Endothelial cell of umbilical vein (primary cell): ENCODE results near the gene EPB42. TPM values are rescaled to one million over a fixed set of nuclear protein-coding genes. Genes with fewer than 3 reads are reported as not detected.
"Not testable (repeated sequence)": the region's sequence is repeated elsewhere in the genome, so short reads cannot be mapped to it uniquely, and the experiment has no call there.

Source experiments
- BruUV-seq: library from RNA; stranded (reverse); fragments of 400-500 nt; replicated peaks from 2 replicates; lab custom pipeline; 2021; lab: Mats Ljungman, UMichigan
- CTCF ChIA-PET: fragments of 300-600, 350-600 bp; sonication (Branson Sonifier 250); formaldehyde crosslinking; loops from one replicate; lab custom pipeline; 2021; ENCODE audit warnings: antibody characterized with exemption, inconsistent platforms; lab: Charles Lee
- POLR2A ChIA-PET: fragments of 300-600, 350-600 bp; sonication (Branson Sonifier 250); formaldehyde crosslinking; loops from one replicate; lab custom pipeline; 2021; ENCODE audit warnings: antibody characterized with exemption, inconsistent platforms; lab: Charles Lee
- DNase-seq: peaks from one replicate; pipeline ENCODE4 v3.0.0-alpha.2; 2011; ENCODE audit warnings: low read depth, low spot score
- FAIRE-seq: peaks from 2 replicates; lab custom pipeline; 2011; peaks lifted over from hg19 to GRCh38; lab: Jason Lieb, UNC
- H2AFZ ChIP-seq: 2 replicates; pipeline ENCODE4 v1.6.0; 2012; ENCODE audit warnings: low read depth, low read length, control low read depth, inconsistent platforms
- H3K27ac ChIP-seq: 2 replicates; pipeline ENCODE4 v1.5.1; 2011; ENCODE audit warnings: low read depth, mild to moderate bottlenecking, control low read depth, low read length, moderate library complexity; ENCODE audit not compliant: insufficient read depth
- H3K27me3 ChIP-seq, 2 experiments: 2 replicates each; pipeline versions ENCODE4 v1.6.0 to v1.6.1; 2011; ENCODE audit warnings: low read length in 2 of 2, mixed read lengths in 1 of 2; ENCODE audit not compliant: control insufficient read depth in 2 of 2, insufficient read depth in 2 of 2
- H3K36me3 ChIP-seq, 2 experiments: 2 replicates in 1 of 2; 3 replicates in 1 of 2; pipeline ENCODE4 v1.5.1; 2011; ENCODE audit warnings: low read length in 2 of 2, mild to moderate bottlenecking in 1 of 2, moderate library complexity in 1 of 2; ENCODE audit not compliant: control insufficient read depth in 2 of 2, insufficient read depth in 2 of 2; ENCODE audit errors: extremely low read depth in 1 of 2
- H3K4me1 ChIP-seq: 3 replicates; pipeline ENCODE4 v1.5.1; 2011; ENCODE audit warnings: mild to moderate bottlenecking, low read length; ENCODE audit not compliant: control insufficient read depth, insufficient read depth; ENCODE audit errors: extremely low read depth
- H3K4me2 ChIP-seq: 2 replicates; pipeline ENCODE4 v1.6.1; 2011; ENCODE audit warnings: low read length, control low read depth, mixed read lengths; ENCODE audit not compliant: insufficient read depth
- H3K4me3 ChIP-seq, 3 experiments: fragments of 200-600 bp in 1 of 3; sonication (generic), shearing (Covaris generic) in 1 of 3; replicated peaks in 1 of 3; 2 replicates each; pipeline ENCODE4 v1.5.1; 2011 to 2016; ENCODE audit warnings: control low read depth in 3 of 3, low read length in 3 of 3, mild to moderate bottlenecking in 2 of 3, inconsistent platforms in 1 of 3, low read depth in 1 of 3, moderate library complexity in 1 of 3; ENCODE audit not compliant: insufficient read depth in 1 of 3
- H3K79me2 ChIP-seq: 2 replicates; pipeline ENCODE4 v1.6.0; 2012; ENCODE audit warnings: low read length, inconsistent platforms; ENCODE audit not compliant: control insufficient read depth, insufficient read depth
- H3K9ac ChIP-seq: replicated peaks from 2 replicates; pipeline ENCODE3; 2011; ENCODE audit warnings: low read length, control low read depth; ENCODE audit not compliant: insufficient read depth; ENCODE audit errors: extremely low read depth
- H3K9me1 ChIP-seq: replicated peaks from 3 replicates; pipeline ENCODE4 v1.6.0; 2011; ENCODE audit warnings: mild to moderate bottlenecking, low read length; ENCODE audit not compliant: control insufficient read depth, insufficient read depth; ENCODE audit errors: extremely low read depth
- H3K9me3 ChIP-seq: replicated peaks from 2 replicates; pipeline ENCODE4 v1.5.1; 2012; ENCODE audit warnings: low read length, inconsistent platforms; ENCODE audit not compliant: control insufficient read depth, insufficient read depth
- H4K20me1 ChIP-seq: replicated peaks from 2 replicates; pipeline ENCODE3; 2011; ENCODE audit warnings: mild to moderate bottlenecking, low read length; ENCODE audit not compliant: control insufficient read depth, insufficient read depth; ENCODE audit errors: extremely low read depth
- EZH2 ChIP-seq: IDR thresholded peaks from 2 replicates; pipeline ENCODE4 v1.6.1; 2012; ENCODE audit warnings: borderline replicate concordance, low read depth, mild to moderate bottlenecking, moderate library complexity, low read length, inconsistent platforms; ENCODE audit not compliant: severe bottlenecking
- FOS ChIP-seq: IDR thresholded peaks from 2 replicates; pipeline ENCODE4 v1.6.1; 2011; ENCODE audit warnings: mild to moderate bottlenecking, low read length, moderate library complexity, borderline replicate concordance; ENCODE audit not compliant: insufficient read depth
- GATA2 ChIP-seq: IDR thresholded peaks from 2 replicates; pipeline ENCODE4 v1.7.0; 2011; ENCODE audit warnings: low read depth, mild to moderate bottlenecking, moderate library complexity, mixed read lengths, low read length; ENCODE audit not compliant: insufficient read length, insufficient read depth
- JUN ChIP-seq: IDR thresholded peaks from 2 replicates; pipeline ENCODE4 v1.6.1; 2011; ENCODE audit warnings: borderline replicate concordance, low read depth; ENCODE audit not compliant: insufficient read length, insufficient read depth
- MYC ChIP-seq: IDR thresholded peaks from one replicate; pipeline ENCODE4 v1.6.1; 2011; ENCODE audit warnings: mild to moderate bottlenecking, low read depth, low read length
- POLR2A ChIP-seq: IDR thresholded peaks from 2 replicates; pipeline ENCODE4 v1.6.1; 2012; ENCODE audit warnings: low read depth, mild to moderate bottlenecking, control low read depth, low read length
- POLR2AphosphoS5 ChIP-seq: IDR thresholded peaks from 2 replicates; pipeline ENCODE4 v1.6.1; 2012; ENCODE audit warnings: low read depth, mild to moderate bottlenecking, control low read depth, low read length, moderate library complexity; ENCODE audit not compliant: insufficient read depth
- dilution Hi-C: fragments of 300-500 bp; cut with MboI; formaldehyde crosslinking; loops from one replicate; pipeline ENCODE4 v1.15.0; 2019; ENCODE audit warnings: low sequenced_read_pairs; ENCODE audit not compliant: extremely low pct_ligation_motif_present
- intact Hi-C: fragments of 100-400 bp; cut with micrococcal nuclease; formaldehyde crosslinking; loops from one replicate; pipeline ENCODE4 v1.10.0; 2022
- polyA plus RNA-seq, 4 experiments: library from polyadenylated mRNA; depleted of rRNA in 3 of 4; stranded (reverse) in 3 of 4; unstranded in 1 of 4; fragments of >200 nt; gene quantifications; 2 replicates each; pipeline versions ENCODE4 v1.2.1 to v1.2.3, GENCODE V29; 2011 to 2012; ENCODE audit warnings: missing spikeins in 1 of 4
- total RNA-seq: library from RNA; stranded (reverse); gene quantifications from 2 replicates; pipeline ENCODE4 v1.2.3, GENCODE V29; 2021
- TF ChIP-seq, protein P1 (sequence below), 2 donors: IDR thresholded peaks; 1 replicate in 1 of 2; 2 replicates in 1 of 2; pipeline ENCODE4 v1.5.1; 2011; ENCODE audit warnings: low read length in 2 of 2, mild to moderate bottlenecking in 2 of 2, moderate library complexity in 2 of 2, control low read depth in 1 of 2, inconsistent platforms in 1 of 2, low read depth in 1 of 2; ENCODE audit not compliant: insufficient read depth in 1 of 2; ENCODE audit errors: extremely low read depth in 1 of 2
- TF ChIP-seq, protein P2 (sequence below): IDR thresholded peaks from 2 replicates; pipeline ENCODE4 v1.6.1; 2011; ENCODE audit not compliant: insufficient read depth, insufficient read length

The EPB42 gene
- total and polyA plus RNA-seq, 2 donors (not counting 3 experiments of a cell fraction or from before 2014, with no cell fraction given) = not detected

DNA sequence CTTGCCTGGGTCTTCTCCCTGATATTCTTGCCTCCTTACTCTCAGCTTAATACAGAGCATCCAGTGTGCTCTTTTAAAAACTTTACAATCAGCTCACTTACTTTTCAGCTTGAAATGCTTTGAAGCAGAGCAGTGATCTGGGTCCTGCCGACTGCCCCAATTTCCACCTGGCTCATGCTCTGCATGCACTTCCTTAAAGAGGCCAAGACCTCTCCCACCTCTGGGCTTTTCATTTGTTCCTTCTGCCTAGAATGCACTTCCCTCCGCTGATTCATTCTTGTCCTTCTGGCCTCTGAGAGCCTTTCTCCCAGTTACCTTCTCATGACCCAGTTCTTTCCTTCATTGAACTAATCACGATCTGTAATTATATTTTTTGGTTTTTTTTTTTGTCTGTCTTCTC is 37.5 kb downstream of the EPB42 start:
- dilution Hi-C loops = no loop called here
- intact Hi-C loops = no loop called here
- BruUV-seq = no TSS peak
- Histone ChIP-seq H3K9me1 (no peaks in the 10 kb centered on the region), H3K4me1 (peaks cover 5% of the 10 kb centered on the region), H4K20me1 (no peaks in the 10 kb centered on the region), H3K27ac (no peak overlapping the region), H3K9ac (no peak overlapping the region), H3K27me3 (no peaks in the 10 kb centered on the region), H3K79me2 (peaks cover 3% of the 10 kb centered on the region), H2AFZ (no peak overlapping the region), H3K4me3 (no peak overlapping the region), H3K36me3 (no peaks in the 10 kb centered on the region), H3K4me2 (no peak overlapping the region), H3K9me3 (no peaks in the 10 kb centered on the region)
- TF ChIP-seq POLR2A (no peak), GATA2 (no peak), JUN (no peak), FOS (no peak), MYC (no peak), EZH2 (no peak), POLR2AphosphoS5 (no peak)
- TF ChIP-seq, protein P1, sequence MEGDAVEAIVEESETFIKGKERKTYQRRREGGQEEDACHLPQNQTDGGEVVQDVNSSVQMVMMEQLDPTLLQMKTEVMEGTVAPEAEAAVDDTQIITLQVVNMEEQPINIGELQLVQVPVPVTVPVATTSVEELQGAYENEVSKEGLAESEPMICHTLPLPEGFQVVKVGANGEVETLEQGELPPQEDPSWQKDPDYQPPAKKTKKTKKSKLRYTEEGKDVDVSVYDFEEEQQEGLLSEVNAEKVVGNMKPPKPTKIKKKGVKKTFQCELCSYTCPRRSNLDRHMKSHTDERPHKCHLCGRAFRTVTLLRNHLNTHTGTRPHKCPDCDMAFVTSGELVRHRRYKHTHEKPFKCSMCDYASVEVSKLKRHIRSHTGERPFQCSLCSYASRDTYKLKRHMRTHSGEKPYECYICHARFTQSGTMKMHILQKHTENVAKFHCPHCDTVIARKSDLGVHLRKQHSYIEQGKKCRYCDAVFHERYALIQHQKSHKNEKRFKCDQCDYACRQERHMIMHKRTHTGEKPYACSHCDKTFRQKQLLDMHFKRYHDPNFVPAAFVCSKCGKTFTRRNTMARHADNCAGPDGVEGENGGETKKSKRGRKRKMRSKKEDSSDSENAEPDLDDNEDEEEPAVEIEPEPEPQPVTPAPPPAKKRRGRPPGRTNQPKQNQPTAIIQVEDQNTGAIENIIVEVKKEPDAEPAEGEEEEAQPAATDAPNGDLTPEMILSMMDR (IDR thresholded peaks at IDR 0.05; ENCODE audit: extremely low read depth in 1 of 2, insufficient read depth in 1 of 2, low read depth in 1 of 2, low read length in 2 of 2) = no peak
- TF ChIP-seq, protein P2, sequence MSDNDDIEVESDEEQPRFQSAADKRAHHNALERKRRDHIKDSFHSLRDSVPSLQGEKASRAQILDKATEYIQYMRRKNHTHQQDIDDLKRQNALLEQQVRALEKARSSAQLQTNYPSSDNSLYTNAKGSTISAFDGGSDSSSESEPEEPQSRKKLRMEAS = no peak
- DNase-seq = no peak
- no peak for FAIRE-seq
- CTCF ChIA-PET = interaction anchor here (0.7 to 2.4 kb wide), 6 partner anchors 15 to 102 kb away, joined by 3 to 23 read pairs (median 4); no protein-coding TSS in a partner anchor
- POLR2A ChIA-PET = interaction anchor here (0.9 kb wide), 1 partner anchor 9 kb away, joined by 3 read pairs; no protein-coding TSS in a partner anchor

DNA sequence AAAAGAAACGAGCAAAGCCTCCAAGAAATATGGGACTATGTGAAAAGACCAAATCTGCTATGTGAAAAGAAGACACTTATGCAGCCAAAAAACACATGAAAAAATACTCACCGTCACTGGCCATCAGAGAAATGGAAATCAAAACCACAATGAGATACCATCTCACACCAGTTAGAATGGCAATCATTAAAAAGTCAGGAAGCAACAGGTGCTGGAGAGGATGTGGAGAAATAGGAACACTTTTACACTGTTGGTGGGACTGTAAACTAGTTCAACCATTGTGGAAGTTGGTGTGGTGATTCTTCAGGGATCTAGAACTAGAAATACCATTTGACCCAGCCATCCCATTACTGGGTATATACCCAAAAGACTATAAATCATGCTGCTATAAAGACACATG is 43.7 kb downstream of the EPB42 start:
- intact Hi-C loops = not testable (repeated sequence)

More for the DNA sequence above, 43.7 kb downstream of the EPB42 start:
- POLR2A ChIA-PET, H3K9ac ChIP-seq, H3K27me3 ChIP-seq, H3K4me1 ChIP-seq, H4K20me1 ChIP-seq, CTCF ChIA-PET, dilution Hi-C loops, H3K9me3 ChIP-seq, H3K27ac ChIP-seq, H2AFZ ChIP-seq, H3K36me3 ChIP-seq, H3K79me2 ChIP-seq, BruUV-seq, H3K4me3 ChIP-seq, DNase-seq, H3K4me2 ChIP-seq, H3K9me1 ChIP-seq, FAIRE-seq: not testable (repeated sequence)
